Measurements from ENCODE around the gene BTG1.

BTG1 gene

GRCh38 chr12:92145731-92146496 lies at the start of gene BTG1:
Gene BTG1 (minus strand): TSS chr12:92145846. CDS start chr12:92145535, 311 bp downstream.
- DNase-seq, result peak; percentile 100

GRCh38 chr12:92194561-92194960 lies 48.9 kb upstream of the BTG1 start:
- DNase-seq, result no peak

GRCh38 chr12:92193846-92194245 lies 48.2 kb upstream of the BTG1 start:
- DNase-seq, result no peak

- DNase-seq, result no peak
Observed at GRCh38 chr12:92193063-92193462, 47.4 kb upstream of the BTG1 start.

- DNase-seq, result no peak
Observed at GRCh38 chr12:92192360-92192759, 46.7 kb upstream of the BTG1 start.

- no peak for DNase-seq
Observed at GRCh38 chr12:92191061-92191460, 45.4 kb upstream of the BTG1 start.

- DNase-seq, result no peak
Observed at GRCh38 chr12:92188517-92189188, 43.0 kb upstream of the BTG1 start.

GRCh38 chr12:92186038-92186470 lies 40.4 kb upstream of the BTG1 start:
- peak; percentile 11 for DNase-seq

GRCh38 chr12:92185052-92185451 lies 39.4 kb upstream of the BTG1 start:
- peak; percentile 86 for DNase-seq

GRCh38 chr12:92183575-92183974 lies 37.9 kb upstream of the BTG1 start:
- no peak for DNase-seq

GRCh38 chr12:92178340-92178739 lies 32.7 kb upstream of the BTG1 start:
- no peak for DNase-seq

GRCh38 chr12:92176646-92177045 lies 31.0 kb upstream of the BTG1 start:
- no peak for DNase-seq

- DNase-seq, result no peak
Observed at GRCh38 chr12:92175961-92176360, 30.3 kb upstream of the BTG1 start.

GRCh38 chr12:92170050-92170449 lies 24.4 kb upstream of the BTG1 start:
- no peak for DNase-seq

GRCh38 chr12:92167075-92167474 lies 21.4 kb upstream of the BTG1 start:
- DNase-seq, result no peak

- no peak for DNase-seq
Observed at GRCh38 chr12:92164712-92165111, 19.1 kb upstream of the BTG1 start.

GRCh38 chr12:92162079-92162478 lies 16.4 kb upstream of the BTG1 start:
- no peak for DNase-seq

GRCh38 chr12:92158796-92159439 lies 13.3 kb upstream of the BTG1 start:
- no peak for DNase-seq

- no peak for DNase-seq
Observed at GRCh38 chr12:92156704-92157395, 11.2 kb upstream of the BTG1 start.

GRCh38 chr12:92156139-92156538 lies 10.5 kb upstream of the BTG1 start:
- DNase-seq, result no peak

- no peak for DNase-seq
Observed at GRCh38 chr12:92155733-92156132, 10.1 kb upstream of the BTG1 start.

- no peak for DNase-seq
Observed at GRCh38 chr12:92151916-92152315, 6.3 kb upstream of the BTG1 start.

- DNase-seq, result no peak
Observed at GRCh38 chr12:92149563-92149962, 3.9 kb upstream of the BTG1 start.

All from activated CD4-positive, alpha-beta T cell treated with anti-CD3 and anti-CD28 coated beads, Interleukin-10, Interleukin-2, amounts not matched to agents 100 ng/mL and 50 ng/mL, durations not matched to agents 16 hours and 8 hours (primary cell).